Measurements from ENCODE around the gene STXBP6. TPM values are rescaled to one million over a fixed set of nuclear protein-coding genes. Genes with fewer than 3 reads are reported as not detected.

The STXBP6 gene
- total RNA-seq, 1 donor from 2014 or later = 0.63 TPM

DNA sequence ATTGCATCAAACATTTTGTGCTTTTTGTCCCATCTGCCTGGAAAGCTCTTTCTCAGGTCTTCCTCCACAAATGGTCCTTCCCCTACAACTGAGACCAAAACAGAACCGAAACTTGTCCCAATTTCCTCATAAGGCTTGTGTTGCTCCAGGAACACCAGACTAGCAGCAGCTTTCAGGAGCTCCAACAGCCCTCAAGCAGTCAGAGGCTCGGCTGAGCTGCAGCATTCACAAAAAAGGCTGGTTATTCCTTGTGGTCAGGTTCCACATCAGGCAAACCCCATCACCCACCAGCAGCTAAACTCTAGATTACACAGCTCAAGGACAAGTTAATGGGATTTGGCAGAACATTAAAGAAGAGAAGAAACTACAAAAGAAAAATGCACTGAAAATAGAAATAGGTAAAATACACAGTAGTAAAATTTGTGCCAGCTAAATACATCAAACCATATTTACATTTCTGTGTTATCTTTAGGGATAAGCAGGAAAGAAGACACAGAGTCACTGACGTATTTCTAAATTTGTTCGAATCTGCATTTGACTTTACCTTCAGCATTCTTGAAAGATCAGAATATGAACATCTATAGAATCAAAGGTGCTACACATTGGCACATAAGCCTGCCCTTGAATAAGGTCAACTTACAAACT lies 141.2 kb downstream of the STXBP6 start:
- TF ChIP-seq, protein P1, sequence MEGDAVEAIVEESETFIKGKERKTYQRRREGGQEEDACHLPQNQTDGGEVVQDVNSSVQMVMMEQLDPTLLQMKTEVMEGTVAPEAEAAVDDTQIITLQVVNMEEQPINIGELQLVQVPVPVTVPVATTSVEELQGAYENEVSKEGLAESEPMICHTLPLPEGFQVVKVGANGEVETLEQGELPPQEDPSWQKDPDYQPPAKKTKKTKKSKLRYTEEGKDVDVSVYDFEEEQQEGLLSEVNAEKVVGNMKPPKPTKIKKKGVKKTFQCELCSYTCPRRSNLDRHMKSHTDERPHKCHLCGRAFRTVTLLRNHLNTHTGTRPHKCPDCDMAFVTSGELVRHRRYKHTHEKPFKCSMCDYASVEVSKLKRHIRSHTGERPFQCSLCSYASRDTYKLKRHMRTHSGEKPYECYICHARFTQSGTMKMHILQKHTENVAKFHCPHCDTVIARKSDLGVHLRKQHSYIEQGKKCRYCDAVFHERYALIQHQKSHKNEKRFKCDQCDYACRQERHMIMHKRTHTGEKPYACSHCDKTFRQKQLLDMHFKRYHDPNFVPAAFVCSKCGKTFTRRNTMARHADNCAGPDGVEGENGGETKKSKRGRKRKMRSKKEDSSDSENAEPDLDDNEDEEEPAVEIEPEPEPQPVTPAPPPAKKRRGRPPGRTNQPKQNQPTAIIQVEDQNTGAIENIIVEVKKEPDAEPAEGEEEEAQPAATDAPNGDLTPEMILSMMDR (conservative IDR thresholded peaks at IDR 0.05; ENCODE audit: low read depth, low read length) = no peak
- no peak for DNase-seq (ENCODE audit: low read depth)
- no peak overlapping the region for H3K4me3 ChIP-seq (ENCODE audit: low read depth, low read length)

DNA sequence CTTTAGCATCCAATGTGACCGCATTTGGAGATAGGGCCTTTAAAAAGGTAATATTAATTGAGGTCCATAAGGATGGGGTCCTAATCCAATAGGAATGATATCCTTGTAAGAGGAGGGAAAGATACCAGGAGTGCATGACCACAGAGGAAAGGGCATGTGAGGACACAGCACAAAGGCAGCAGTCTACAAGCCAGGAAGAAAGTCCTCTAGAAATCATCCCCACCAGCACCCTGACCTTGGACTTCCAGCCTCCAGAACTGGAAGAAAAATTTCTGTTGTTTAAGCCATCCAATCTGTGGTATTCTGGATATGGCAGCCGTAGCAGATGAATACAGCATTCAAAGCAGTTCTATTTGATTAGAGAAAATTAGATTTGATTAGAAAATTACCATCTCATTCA lies 145.4 kb downstream of the STXBP6 start:
- H3K4me3 ChIP-seq (ENCODE audit: low read depth, low read length) = no peak overlapping the region
- TF ChIP-seq, protein P1 (conservative IDR thresholded peaks at IDR 0.05; ENCODE audit: low read depth, low read length) = no peak
- DNase-seq (ENCODE audit: low read depth) = no peak

DNA sequence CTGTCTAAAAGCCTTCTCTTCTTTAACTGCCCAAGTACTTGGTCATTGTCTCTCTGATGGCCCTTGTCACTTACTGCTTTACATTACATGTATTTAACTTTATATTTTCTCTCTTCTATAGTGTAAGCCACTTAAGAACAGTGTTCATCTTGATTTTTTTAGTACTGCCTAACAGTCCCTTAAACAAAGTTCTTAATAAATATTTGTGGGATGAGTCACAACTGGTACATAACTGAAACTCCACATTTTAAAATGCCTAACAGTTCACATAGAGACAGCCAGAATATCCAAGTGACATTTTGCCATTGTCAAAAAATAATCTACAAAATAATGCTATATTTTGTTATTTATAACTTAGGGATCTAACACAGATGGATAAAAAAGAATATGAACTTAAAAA lies 146.6 kb downstream of the STXBP6 start:
- H3K4me3 ChIP-seq (ENCODE audit: low read depth, low read length) = no peak overlapping the region
- TF ChIP-seq, protein P1 (conservative IDR thresholded peaks at IDR 0.05; ENCODE audit: low read depth, low read length) = no peak
- peak; percentile 13 for DNase-seq (ENCODE audit: low read depth)

DNA sequence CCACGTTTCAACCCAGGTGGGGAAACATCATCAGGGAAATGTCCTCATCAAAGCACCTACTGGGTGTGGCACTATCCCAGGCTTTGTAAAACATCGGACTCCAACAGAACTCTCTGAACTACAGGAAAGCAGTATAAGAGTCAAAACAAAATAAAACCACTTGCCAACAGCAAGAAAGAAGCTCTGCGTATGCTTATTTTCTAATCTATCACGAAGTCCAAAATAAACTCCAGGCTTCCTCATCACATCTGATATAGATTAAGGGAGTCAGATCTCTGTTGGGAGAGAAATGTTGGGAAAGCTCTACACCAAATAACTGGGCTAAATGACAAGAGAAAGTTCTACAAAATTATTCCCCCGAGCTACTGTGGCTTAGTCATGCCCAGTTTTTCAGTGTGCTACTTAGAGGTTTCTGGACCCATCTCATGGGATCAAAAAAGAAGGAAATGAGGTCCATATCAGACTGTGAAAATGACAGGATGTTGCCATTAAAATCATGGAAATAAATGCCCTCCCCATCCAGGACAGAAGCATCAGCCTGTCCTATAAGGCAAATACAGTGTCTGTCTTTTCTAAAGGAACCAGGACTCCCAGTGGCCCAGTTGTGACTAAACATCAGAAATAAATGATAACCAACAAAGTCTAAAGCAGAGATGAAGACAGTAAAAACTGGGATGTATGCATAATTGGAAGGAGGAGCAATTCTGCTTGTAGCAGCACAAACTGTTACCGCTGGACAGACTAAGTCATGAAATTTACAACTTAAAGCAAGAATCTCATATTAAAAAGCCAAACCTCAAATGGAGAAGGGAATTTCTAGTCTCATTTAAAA lies 149.5 kb downstream of the STXBP6 start:
- TF ChIP-seq, protein P1 (conservative IDR thresholded peaks at IDR 0.05; ENCODE audit: low read depth, low read length) = no peak
- DNase-seq (ENCODE audit: low read depth) = no peak
- no peak overlapping the region for H3K4me3 ChIP-seq (ENCODE audit: low read depth, low read length)

DNA sequence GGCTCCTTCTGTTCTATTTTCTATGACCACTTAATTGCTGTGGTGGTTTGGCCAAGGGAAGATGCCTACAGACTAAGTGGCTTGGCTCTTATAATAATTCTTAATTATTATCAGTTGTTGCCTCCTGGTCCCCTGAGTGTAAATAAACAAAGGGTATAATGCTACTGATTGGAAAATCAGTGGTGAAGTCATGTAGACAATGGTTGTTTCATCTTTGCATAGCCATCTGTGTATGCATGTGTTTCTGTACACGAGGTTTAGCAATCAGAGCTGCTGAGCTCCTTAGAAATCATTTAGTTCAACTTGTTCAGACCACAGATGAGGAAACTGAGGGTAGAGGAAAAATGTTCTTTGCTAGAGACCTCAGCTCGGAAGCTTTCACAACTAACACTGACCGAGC lies 152.2 kb downstream of the STXBP6 start:
- H3K4me3 ChIP-seq (ENCODE audit: low read depth, low read length) = no peak overlapping the region
- DNase-seq (ENCODE audit: low read depth) = no peak
- TF ChIP-seq, protein P1 (conservative IDR thresholded peaks at IDR 0.05; ENCODE audit: low read depth, low read length) = no peak

DNA sequence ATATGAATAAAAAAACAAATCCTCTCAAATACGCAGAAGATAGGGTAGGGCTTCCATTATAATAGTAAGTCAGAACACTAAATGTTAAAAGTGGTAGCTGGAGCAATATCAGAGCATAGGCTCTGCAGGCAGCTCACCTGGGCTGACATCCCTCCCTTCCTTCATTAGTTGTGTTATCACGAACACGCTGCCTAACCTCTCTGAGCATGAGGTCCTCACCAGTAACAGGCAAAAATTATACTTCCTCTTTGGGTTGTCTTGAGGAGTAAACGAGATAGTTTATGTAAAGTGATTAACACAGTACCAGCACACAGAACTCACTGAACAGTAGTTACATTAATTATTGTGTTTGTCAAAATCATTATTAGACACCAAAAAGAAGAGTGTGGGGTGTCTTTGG lies 154.3 kb downstream of the STXBP6 start:
- TF ChIP-seq, protein P1 (conservative IDR thresholded peaks at IDR 0.05; ENCODE audit: low read depth, low read length) = no peak
- no peak for DNase-seq (ENCODE audit: low read depth)
- no peak overlapping the region for H3K4me3 ChIP-seq (ENCODE audit: low read depth, low read length)
